GM21447 (cell line): Measurements from ENCODE around the gene FANCB.
A peak's percentile ranks its signal among the peaks of the same experiment; 100 is the strongest.

ENCODE experiments used
- ATAC-seq: cut with Tn5 transposase; IDR thresholded peaks from one replicate; pipeline ENCODE4 v1.9.1; 2021; ENCODE audit not compliant: unreplicated experiment

The FANCB gene

DNA sequence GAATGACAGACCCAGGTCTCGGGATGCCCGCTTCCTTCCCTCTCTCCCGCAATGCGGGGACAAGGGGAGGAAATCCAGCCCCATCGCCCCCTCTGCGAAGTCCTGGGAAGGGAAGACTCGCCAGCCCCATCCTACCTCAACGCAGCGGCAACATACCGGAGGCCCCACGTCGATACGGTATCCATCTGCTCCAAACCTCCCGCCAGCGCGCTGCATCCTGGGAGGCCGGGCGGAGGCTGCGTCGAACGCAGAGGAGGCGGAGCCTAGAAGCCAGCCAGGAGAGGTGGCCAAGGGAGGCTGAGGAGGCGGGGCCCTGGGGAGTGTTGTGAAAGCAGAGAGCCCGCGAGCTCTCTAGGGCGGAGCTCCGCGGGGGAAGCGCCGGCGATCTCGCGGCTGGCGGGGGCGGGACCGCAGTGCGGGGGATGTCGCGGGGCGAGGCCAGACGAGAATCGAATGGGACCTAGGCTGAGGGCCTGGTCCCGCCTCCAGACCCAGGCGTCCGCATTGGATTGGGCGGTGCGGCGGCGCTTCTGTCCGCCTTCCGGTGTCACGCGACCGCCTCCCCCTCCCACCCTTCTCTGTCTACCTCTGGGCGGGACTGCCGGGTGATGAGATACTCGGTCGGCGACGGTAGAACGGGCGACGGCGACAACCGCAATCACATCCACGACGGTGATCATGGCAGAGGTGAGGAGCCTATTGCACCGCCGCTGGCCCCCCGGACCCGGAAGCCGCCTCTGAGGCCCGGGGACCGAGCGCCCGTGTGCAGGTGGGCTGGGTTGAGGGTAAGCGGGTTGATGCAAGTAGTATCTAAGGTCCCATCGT lies at the start of gene FANCB, which contains the start of gene MOSPD2:
TSS of gene FANCB (minus strand) at position 219 of the 825 bp plus-strand sequence. CDS start 7,559 bp downstream, outside the sequence.
TSS of gene MOSPD2 (plus strand) at position 571 of the 825 bp plus-strand sequence. CDS start at position 679, 108 bp downstream.
- ATAC-seq: peak; percentile 94

DNA sequence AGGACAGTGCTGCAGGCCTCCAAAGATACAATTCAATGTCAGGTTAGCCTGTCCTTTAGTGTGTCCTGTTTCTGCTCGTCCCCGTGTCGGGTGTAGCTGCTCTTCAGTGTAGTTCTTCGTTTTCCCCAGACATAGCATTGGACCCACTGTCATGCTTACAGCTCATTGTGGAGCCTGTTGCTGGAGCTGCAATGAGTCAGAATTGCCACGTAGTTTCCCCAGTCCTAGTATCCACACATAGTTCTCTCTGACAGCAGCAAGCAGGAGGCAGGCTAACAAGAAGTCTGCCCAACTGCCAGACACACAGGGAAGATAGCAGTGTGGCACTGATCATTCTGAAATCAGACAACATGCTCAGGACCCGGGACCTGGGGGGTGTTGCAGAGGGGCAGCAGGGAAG lies 49.6 kb upstream of the FANCB start:
- ATAC-seq: no peak

- no peak for ATAC-seq
These were observed 47.3 kb upstream of the FANCB start for GRCh38 chrX:14920196-14920595.

GRCh38 chrX:14919407-14919806 lies 46.5 kb upstream of the FANCB start:
- ATAC-seq: no peak

DNA sequence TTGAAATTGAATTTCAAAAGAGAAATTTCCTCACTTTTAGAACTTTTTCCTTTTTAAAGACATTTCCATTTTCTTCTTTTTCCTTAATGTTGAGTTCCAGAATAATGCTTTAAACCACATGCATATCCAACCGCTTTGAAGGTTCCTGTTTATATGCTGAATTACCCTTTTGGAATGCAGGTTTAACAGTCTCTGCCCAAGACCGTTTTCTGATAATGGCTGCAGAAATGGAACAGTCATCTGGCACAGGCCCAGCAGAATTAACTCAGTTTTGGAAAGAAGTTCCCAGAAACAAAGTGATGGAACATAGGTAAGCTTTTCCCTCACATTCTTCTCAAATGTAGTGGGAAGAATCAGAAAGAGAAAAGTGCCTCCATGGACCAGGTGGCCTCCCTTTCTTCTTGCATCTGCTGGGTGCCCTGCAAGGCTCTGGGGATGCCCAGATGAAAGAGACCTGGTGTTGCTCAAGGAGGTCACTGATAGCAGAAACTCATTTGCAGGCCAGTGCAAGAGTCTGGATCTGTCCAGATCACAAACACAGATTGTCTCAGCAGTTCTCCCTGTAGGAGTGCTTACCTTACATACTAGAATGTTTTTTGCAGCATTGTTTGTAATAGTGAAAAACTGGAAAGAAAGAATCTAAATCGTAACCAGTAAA lies 43.3 kb upstream of the FANCB start:
- no peak for ATAC-seq

- ATAC-seq: no peak
These were observed 42.7 kb upstream of the FANCB start for GRCh38 chrX:14915596-14915995.

DNA sequence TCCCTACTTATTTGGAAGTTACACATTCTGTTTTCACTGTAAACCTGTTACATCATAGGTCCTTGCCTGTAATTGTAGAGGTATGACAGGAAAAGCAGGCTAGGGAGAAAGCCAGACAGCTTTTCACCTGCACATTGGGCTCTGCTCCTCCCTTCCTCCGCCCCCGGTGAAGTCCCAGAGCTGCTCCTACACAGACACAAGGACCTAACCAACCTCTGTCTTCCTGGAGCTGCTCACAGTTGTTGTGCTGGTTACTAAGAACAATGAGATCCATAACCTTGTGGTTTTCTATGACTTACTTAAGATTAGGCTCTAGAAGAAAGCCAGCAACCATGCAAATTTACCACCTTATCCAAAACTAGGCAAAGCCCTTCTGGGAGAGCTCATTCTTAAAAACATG lies 40.4 kb upstream of the FANCB start:
- ATAC-seq: no peak

DNA sequence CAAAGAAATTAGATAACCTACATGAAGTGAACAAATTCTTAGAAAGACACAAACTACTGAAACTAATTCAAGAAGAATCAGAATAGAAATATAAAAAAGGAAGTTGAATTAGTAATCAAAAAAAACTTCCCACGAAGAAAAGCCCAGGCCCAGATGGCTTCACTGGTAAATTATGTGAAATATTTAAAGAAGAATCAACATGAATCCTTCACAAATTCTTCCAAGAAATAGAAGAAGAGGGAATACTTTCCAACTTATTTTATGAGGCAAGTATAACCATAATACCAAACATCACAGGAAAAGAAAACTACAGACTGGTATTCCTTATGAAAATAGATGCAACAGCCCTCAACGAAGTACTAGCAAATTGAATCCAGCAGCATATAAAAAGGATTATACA lies 31.0 kb upstream of the FANCB start:
- no peak for ATAC-seq

DNA sequence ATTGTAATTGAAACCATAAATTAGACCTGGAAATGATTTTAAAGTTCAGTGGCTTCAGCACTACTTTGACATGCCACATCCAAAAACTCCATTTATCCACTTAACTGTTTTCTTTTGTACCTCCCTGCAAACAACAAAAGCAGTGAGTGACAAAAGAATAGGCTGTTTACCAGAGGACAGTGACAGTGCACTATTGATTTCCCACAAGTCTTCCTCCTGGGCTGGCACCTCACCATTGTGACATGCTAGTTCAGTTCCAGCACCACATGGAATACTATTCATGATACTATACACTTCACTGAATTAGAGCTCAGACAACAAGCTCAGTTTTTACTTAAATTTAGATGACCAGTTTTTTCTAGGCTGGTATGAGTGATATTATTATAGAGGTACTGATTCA lies 29.7 kb upstream of the FANCB start:
- ATAC-seq: no peak

- ATAC-seq: no peak
These were observed 26.7 kb upstream of the FANCB start for GRCh38 chrX:14899607-14900006.

- no peak for ATAC-seq
These were observed 24.2 kb upstream of the FANCB start for GRCh38 chrX:14897042-14897441.

DNA sequence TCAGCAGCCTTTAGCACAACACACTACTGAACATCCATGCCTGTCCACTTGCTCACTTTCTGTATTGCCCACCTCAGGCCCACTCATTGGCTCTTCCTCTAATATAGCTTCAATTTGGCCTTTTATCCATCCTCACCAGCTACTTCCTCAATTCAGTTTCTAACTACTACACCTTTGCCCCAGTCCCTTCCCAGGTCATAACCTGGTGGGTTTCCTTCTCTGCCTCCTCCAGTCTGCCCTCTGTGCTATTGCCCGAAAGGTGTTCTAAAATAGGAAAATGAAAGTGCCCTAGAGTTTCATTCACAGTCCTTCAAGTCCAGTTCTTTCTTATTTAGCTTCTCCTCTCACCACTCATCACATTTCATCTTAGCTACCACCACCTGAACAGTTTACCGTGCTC lies 23.4 kb upstream of the FANCB start:
- ATAC-seq: no peak

DNA sequence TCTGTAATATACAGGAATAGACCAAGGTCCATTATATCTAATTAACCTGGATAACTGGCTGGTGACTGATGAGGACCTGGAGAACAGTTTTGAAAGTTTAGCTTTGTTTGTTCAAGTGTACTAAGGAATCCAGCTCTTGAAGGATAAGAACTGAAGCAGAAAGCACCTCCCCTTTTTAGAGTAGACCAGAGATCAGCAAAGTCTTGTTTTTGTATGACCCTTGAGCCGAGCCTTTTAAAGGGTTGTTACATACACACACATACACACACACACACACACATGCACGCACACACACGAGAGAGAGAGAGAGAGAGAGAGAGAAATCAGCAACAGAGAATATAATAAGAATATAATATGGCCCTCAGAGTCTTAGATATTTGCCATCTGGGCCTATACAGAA lies 13.4 kb upstream of the FANCB start:
- no peak for ATAC-seq

DNA sequence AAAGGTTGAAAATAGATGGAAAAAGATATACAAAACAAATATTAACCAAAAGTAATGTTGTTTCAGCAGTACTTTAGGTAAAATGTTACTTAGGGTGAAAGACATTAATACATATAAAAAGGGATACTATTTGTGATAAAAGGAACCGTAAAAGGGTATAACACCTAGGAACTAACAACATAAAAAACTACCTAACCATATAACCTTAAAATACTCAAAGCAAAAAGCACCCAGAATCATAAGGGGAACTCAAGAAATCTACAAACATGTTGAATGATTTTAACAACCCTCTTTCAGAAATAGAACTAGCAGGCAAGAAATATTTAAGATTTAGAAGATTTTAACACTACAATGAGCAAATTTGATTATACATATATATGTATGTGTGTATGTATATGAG lies 11.8 kb upstream of the FANCB start:
- no peak for ATAC-seq

DNA sequence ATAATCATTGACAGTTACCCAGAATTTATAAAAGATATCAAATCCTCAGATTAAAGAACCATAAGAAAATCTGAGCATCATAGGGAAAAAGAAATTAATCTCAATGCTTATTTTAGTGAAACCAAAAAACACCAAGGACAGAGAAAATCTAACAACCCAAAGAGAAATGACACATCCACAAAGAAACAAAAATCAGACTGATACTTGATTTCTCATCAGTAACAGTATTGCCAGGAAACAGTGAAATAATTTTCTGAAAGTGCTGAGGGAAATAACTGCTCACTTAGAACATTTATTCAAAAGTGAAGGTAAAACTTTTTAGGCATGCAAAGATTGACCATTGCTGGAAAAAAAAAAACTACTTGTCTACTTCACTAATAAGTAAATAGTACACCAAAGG lies 11.0 kb upstream of the FANCB start:
- ATAC-seq: no peak

DNA sequence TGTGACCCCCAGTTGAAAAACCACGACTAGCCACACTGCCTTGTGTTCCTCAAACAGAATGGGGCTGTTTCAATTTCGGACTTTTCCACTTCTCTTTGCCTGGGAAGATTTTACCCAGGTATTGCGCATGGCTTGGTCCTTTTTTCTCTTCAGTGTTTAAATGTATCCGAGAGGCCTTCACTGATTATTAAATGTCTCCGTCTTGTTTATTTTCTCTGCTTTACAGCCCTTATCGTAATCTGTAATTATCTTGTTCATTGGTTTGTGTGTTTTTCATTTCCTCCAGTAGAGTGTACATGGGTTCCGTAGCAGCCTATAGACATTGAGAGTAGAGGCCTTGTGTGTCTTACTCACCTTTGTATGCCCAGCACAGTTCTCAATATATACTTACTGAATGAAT lies 2.8 kb upstream of the FANCB start:
- no peak for ATAC-seq

DNA sequence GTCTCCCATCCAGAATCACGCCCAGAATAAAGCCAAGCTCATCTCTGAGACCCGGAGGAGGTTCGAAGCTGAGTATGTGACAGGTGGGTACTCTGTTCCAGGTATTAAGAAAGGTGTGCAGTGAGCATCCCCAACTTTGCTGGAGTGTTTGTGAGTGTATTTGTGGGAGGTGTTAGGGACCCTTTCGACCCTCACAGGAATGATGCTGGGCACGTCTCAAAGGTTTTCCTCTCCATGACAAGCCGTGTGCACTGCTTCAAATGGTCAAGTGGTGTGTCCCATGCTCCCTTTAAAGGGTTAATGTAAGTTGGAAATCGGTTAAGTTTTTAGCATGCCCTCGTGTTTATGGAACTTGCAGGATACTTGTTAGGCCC lies 794 bp upstream of the FANCB start:
- ATAC-seq: no peak

GRCh38 chrX:14872355-14872754 lies 514 bp downstream of the FANCB start:
- ATAC-seq: no peak

- ATAC-seq: no peak
These were observed 1.1 kb downstream of the FANCB start for GRCh38 chrX:14871767-14872166.

DNA sequence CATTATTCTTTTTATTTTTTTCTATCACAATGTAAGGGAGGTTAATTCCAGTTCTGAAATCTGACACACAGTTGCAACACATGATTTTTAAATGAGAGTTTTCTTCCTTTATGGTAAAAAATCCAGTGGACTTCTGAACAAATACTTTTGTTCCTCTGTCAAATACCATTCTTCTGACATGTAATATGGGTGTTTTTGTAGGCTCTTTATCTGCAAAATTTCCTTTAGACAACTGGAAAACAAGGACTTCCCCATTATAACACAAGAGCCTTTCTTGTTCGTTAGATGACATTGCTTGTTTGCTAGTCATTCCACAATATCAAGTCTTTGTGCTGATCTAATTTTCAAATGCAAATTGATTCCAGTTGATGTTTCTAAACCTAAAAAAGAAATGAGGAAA lies 7.7 kb downstream of the FANCB start:
- no peak for ATAC-seq

- no peak for ATAC-seq
These were observed 8.2 kb downstream of the FANCB start for GRCh38 chrX:14864631-14865030.

- ATAC-seq: no peak
These were observed 21.3 kb downstream of the FANCB start for GRCh38 chrX:14851526-14851925.

- ATAC-seq: no peak
These were observed 29.2 kb downstream of the FANCB start for GRCh38 chrX:14843666-14844065.
